BE2C (cell line): ENCODE results near the gene SLC9C2. TPM values are rescaled to one million over a fixed set of nuclear protein-coding genes. Genes with fewer than 3 reads are reported as not detected.
"Not testable (repeated sequence)": the region's sequence is repeated elsewhere in the genome, so short reads cannot be mapped to it uniquely, and the experiment has no call there.

Source experiments
- DNase-seq: peaks from one replicate; pipeline ENCODE4 v3.0.0-alpha.2; 2020
- H3K27me3 ChIP-seq: fragments of 250-450 bp; sonication (Bioruptor Pico); 2 replicates; pipeline ENCODE4 v1.5.1; 2020; ENCODE audit warnings: mild to moderate bottlenecking
- H3K36me3 ChIP-seq: fragments of 250-450 bp; sonication (Bioruptor Pico); 2 replicates; pipeline ENCODE4 v1.5.1; 2020; ENCODE audit warnings: mild to moderate bottlenecking
- H3K4me1 ChIP-seq: fragments of 250-450 bp; sonication (Bioruptor Pico); 2 replicates; pipeline ENCODE4 v1.5.1; 2020
- H3K4me3 ChIP-seq: 2 replicates; pipeline ENCODE4 v1.5.1; 2011; ENCODE audit warnings: low read depth, low read length
- H3K9me3 ChIP-seq: fragments of 250-450 bp; sonication (Bioruptor Pico); 2 replicates; pipeline ENCODE4 v1.5.1; 2020
- CTCF ChIP-seq: IDR thresholded peaks from 2 replicates; pipeline ENCODE4 v1.5.1; 2012; ENCODE audit warnings: mild to moderate bottlenecking, low read depth, low read length
- polyA plus RNA-seq: library from polyadenylated mRNA; unstranded; fragments of >200 nt; gene quantifications from one replicate; pipeline ENCODE4 v1.2.1, GENCODE V29; 2012; ENCODE audit warnings: low read depth, missing spikeins; ENCODE audit not compliant: insufficient read length, insufficient read depth

Gene SLC9C2
- polyA plus RNA-seq, result not detected

- no peak within 1 kb of the TSS for H3K4me3 ChIP-seq
- no peak for DNase-seq
- no peaks in the 10 kb centered on the region for H3K4me1 ChIP-seq
- no peaks in the 10 kb centered on the region for H3K9me3 ChIP-seq
- peaks cover 16% of the 10 kb centered on the region for H3K27me3 ChIP-seq
- TF ChIP-seq CTCF, result no peak
- H3K36me3 ChIP-seq, result no peaks in the 10 kb centered on the region
These were observed at the start of gene SLC9C2 for GRCh38 chr1:173603056-173603591. SLC9C2 (minus strand) TSS chr1:173603072; CDS start chr1:173601776, 1,296 bp downstream.

- H3K36me3 ChIP-seq, result no peaks in the 10 kb centered on the region
- H3K4me1 ChIP-seq, result no peaks in the 10 kb centered on the region
- no peaks in the 10 kb centered on the region for H3K9me3 ChIP-seq
- no peak for DNase-seq
- no peaks in the 10 kb centered on the region; the same call in 1 of the 2 replicates for H3K27me3 ChIP-seq
- TF ChIP-seq CTCF, result no peak
- no peak overlapping the region for H3K4me3 ChIP-seq
These were observed 46.2 kb upstream of the SLC9C2 start for GRCh38 chr1:173648880-173649605.

- no peaks in the 10 kb centered on the region; the same call in 1 of the 2 replicates for H3K27me3 ChIP-seq
- no peaks in the 10 kb centered on the region for H3K4me1 ChIP-seq
- no peak overlapping the region for H3K4me3 ChIP-seq
- no peak for TF ChIP-seq CTCF
- H3K36me3 ChIP-seq, result no peaks in the 10 kb centered on the region
- DNase-seq, result no peak
- H3K9me3 ChIP-seq, result no peaks in the 10 kb centered on the region
These were observed 43.8 kb upstream of the SLC9C2 start for GRCh38 chr1:173646656-173647055.

GRCh38 chr1:173642450-173643139, 39.7 kb upstream of the SLC9C2 start:
- not testable (repeated sequence) for H3K36me3 ChIP-seq, DNase-seq, H3K9me3 ChIP-seq, H3K4me1 ChIP-seq, H3K4me3 ChIP-seq, H3K27me3 ChIP-seq

- H3K4me3 ChIP-seq, result no peak overlapping the region
These were observed 36.2 kb upstream of the SLC9C2 start for GRCh38 chr1:173639102-173639501.

More at GRCh38 chr1:173639102-173639501, 36.2 kb upstream of the SLC9C2 start:
- Histone ChIP-seq H3K36me3 (no peaks in the 10 kb centered on the region), H3K4me1 (no peaks in the 10 kb centered on the region), H3K27me3 (no peaks in the 10 kb centered on the region), H3K9me3 (no peaks in the 10 kb centered on the region)
- no peak for TF ChIP-seq CTCF
- DNase-seq, result no peak
